ENCODE data around the gene ALG2. TPM values are rescaled to one million over a fixed set of nuclear protein-coding genes. Genes with fewer than 3 reads are reported as not detected.
"Not testable (repeated sequence)": the region's sequence is repeated elsewhere in the genome, so short reads cannot be mapped to it uniquely, and the experiment has no call there.

ALG2 gene
- polyA plus RNA-seq, 1 of the 3 experiments (the other 2 are of a cell fraction), result 31.6 TPM

DNA sequence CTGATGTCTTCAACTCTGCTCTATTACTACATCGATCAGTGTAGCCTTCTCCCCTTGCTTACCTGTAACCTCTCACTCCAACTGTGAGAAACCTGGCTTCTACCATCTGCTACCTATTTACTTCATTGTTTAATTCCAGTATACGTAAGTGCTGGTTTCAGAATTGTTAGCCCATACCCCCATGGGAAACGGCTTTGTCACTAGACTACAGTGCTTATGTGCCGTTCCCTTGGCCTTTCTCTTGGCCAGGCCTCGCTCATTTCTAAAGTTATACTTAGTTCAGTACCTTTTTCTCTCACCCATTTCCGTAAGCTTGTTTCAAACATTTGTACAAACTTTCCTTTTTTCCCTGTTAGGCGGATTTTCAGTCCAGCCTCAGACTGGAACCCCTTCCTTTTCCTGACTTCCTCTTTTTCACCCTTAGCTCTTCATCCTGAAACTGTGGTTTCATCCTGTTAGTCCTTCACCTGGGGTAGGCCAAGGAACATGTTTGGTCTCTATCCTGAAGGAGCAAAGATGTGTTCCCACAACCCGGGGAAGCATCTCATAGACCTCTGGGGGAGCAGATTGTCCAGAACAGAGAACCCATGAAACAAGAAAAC, 21.7 kb downstream of the ALG2 start:
- Histone ChIP-seq H2AFZ (ENCODE audit: low read depth) (no peak overlapping the region), H3K9me3 (no peaks in the 10 kb centered on the region), H3K27me3 (ENCODE audit: insufficient read depth) (no peaks in the 10 kb centered on the region), H3K4me1 (ENCODE audit: control insufficient read depth in 1 of 2, insufficient read depth in 2 of 2, low read depth in 1 of 2, low read length in 1 of 2) (no peaks in the 10 kb centered on the region; a peak in 1 of 4 replicates), H3K9ac (no peak overlapping the region), H3K27ac (ENCODE audit: low read depth in 2 of 2, low read length in 1 of 2) (no peak overlapping the region), H4K20me1 (ENCODE audit: insufficient read depth) (no peaks in the 10 kb centered on the region), H3F3A (replicated peaks; ENCODE audit: insufficient read depth) (no peaks in the 10 kb centered on the region), H3K9me2 (no peaks in the 10 kb centered on the region), H3K36me3 (replicated peaks in 1 of 2; ENCODE audit: control insufficient read depth in 1 of 2, insufficient read depth in 2 of 2, low read length in 1 of 2) (no peaks in the 10 kb centered on the region), H3K4me3 (ENCODE audit: low read depth in 2 of 2, low read length in 1 of 2) (no peak overlapping the region), H3K4me2 (no peak overlapping the region), H3K79me2 (ENCODE audit: insufficient read depth) (no peaks in the 10 kb centered on the region)
- TF ChIP-seq, protein P1, sequence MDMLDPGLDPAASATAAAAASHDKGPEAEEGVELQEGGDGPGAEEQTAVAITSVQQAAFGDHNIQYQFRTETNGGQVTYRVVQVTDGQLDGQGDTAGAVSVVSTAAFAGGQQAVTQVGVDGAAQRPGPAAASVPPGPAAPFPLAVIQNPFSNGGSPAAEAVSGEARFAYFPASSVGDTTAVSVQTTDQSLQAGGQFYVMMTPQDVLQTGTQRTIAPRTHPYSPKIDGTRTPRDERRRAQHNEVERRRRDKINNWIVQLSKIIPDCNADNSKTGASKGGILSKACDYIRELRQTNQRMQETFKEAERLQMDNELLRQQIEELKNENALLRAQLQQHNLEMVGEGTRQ (IDR thresholded peaks at IDR 0.05; ENCODE audit: borderline replicate concordance, low read depth, low read length), result no peak
- TF ChIP-seq FOXM1 (IDR thresholded peaks at IDR 0.05; ENCODE audit: low read depth) (no peak), CHD2 (IDR thresholded peaks at IDR 0.05; ENCODE audit: low read length, partially characterized antibody) (no peak), NRF1 (IDR thresholded peaks at IDR 0.05; ENCODE audit: low read depth, low read length) (no peak)
- TF ChIP-seq, protein P2, sequence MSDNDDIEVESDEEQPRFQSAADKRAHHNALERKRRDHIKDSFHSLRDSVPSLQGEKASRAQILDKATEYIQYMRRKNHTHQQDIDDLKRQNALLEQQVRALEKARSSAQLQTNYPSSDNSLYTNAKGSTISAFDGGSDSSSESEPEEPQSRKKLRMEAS (IDR thresholded peaks at IDR 0.05; ENCODE audit: low read depth), result no peak
- POLR2A ChIA-PET, result no interaction called here
- CTCF ChIA-PET, result interaction anchor here (1.0 to 1.8 kb wide), 3 partner anchors 15 to 1122 kb away, joined by 3 to 5 read pairs (median 3); no protein-coding TSS in a partner anchor
- no peak for DNase-seq
- 83% methylated on average over 8 of the region's 8 CpGs for whole genome bisulfite sequencing (ENCODE audit: low lambda C conversion rate)

DNA sequence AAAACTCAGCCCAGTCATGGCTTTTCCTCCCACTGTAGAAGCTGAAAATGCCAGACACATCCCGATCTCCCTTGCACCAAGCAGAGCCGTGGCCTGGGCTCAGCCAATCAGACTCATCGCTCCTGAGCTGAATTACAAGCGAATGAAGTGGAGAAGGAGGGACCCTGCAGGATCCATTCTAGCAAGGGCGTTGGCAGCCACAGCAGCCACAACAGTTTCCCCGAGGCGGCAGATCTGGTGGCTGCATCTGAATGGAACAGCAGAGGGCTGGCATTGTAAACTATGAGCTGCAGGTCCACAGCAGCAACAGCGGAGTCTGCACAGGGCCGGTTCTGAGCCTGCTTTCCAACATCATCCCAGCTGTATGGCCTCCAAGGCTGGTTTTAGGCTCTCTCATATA, 23.8 kb downstream of the ALG2 start:
- H3K4me1 ChIP-seq (ENCODE audit: control insufficient read depth in 1 of 2, insufficient read depth in 2 of 2, low read depth in 1 of 2, low read length in 1 of 2), result no peaks in the 10 kb centered on the region; a peak in 1 of 4 replicates
- no peak for DNase-seq
- H3F3A ChIP-seq (replicated peaks; ENCODE audit: insufficient read depth), result no peaks in the 10 kb centered on the region
- no peaks in the 10 kb centered on the region for H3K27me3 ChIP-seq (ENCODE audit: insufficient read depth)
- WGBS (ENCODE audit: low lambda C conversion rate), result 55% methylated on average over 8 of the region's 9 CpGs
- H3K79me2 ChIP-seq (ENCODE audit: insufficient read depth), result no peaks in the 10 kb centered on the region
- TF ChIP-seq GATA2 (CRISPR knock-in tag; IDR thresholded peaks at IDR 0.05), result no peak
- TF ChIP-seq MEF2A (IDR thresholded peaks at IDR 0.05; ENCODE audit: borderline replicate concordance, low read depth), result no peak
- TF ChIP-seq MXI1 (IDR thresholded peaks at IDR 0.05; ENCODE audit: low read depth, low read length), result no peak
- TF ChIP-seq FOXJ3 (CRISPR knock-in tag; IDR thresholded peaks at IDR 0.05), result no peak
- H3K4me2 ChIP-seq, result no peak overlapping the region
- H3K9me2 ChIP-seq, result no peaks in the 10 kb centered on the region
- H3K9me3 ChIP-seq, result no peaks in the 10 kb centered on the region
- no peaks in the 10 kb centered on the region for H4K20me1 ChIP-seq (ENCODE audit: insufficient read depth)
- POLR2A ChIA-PET, result interaction anchor here (1.0 kb wide), 1 partner anchor 24 kb away, joined by 4 read pairs; the partner anchor contains the start of genes ALG2 and SEC61B
- H2AFZ ChIP-seq (ENCODE audit: low read depth), result no peak overlapping the region
- no peak overlapping the region for H3K9ac ChIP-seq
- CTCF ChIA-PET, result interaction anchor here (0.6 to 3.1 kb wide), 6 partner anchors 13 to 1126 kb away, joined by 3 to 24 read pairs (median 4); no protein-coding TSS in a partner anchor
- H3K4me3 ChIP-seq (ENCODE audit: low read depth in 2 of 2, low read length in 1 of 2), result no peak overlapping the region
- no peak overlapping the region for H3K27ac ChIP-seq (ENCODE audit: low read depth in 2 of 2, low read length in 1 of 2)
- no peaks in the 10 kb centered on the region for H3K36me3 ChIP-seq (replicated peaks in 1 of 2; ENCODE audit: control insufficient read depth in 1 of 2, insufficient read depth in 2 of 2, low read length in 1 of 2)

DNA sequence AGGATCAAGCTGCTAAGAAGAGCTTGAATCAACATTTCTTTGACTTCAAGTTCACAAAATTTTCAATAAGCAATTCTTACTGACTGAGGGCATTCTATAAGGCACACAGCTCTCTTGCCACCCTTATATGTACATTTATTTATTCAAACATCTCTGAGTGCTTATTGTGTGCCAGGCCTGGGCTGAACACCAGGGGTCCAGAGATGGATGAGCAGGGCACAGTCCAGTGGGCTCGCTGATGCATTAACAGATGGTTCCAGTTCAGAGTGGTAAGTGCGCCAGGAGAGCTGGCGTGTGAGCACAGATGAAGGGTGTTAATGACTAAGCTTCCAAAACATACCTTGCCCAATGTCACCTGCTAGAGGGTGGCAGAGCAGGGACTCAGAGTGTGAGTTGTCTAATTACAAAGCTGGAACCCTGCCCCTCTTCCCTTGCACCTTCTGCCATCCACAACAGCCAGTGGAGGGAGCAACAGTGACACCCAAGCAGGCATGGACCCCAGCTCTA, 24.6 kb downstream of the ALG2 start:
- H3K9ac ChIP-seq, result no peak overlapping the region
- no peak overlapping the region for H3K4me2 ChIP-seq
- POLR2A ChIA-PET, result interaction anchor here (1.0 kb wide), 1 partner anchor 25 kb away, joined by 4 read pairs; the partner anchor contains the start of genes ALG2 and SEC61B
- CTCF ChIA-PET, result interaction anchor here (0.8 to 3.1 kb wide), 8 partner anchors 12 to 1128 kb away, joined by 3 to 24 read pairs (median 3); no protein-coding TSS in a partner anchor
- H4K20me1 ChIP-seq (ENCODE audit: insufficient read depth), result no peaks in the 10 kb centered on the region
- H3K9me2 ChIP-seq, result no peaks in the 10 kb centered on the region
- H3F3A ChIP-seq (replicated peaks; ENCODE audit: insufficient read depth), result no peaks in the 10 kb centered on the region
- DNase-seq, result no peak
- no peaks in the 10 kb centered on the region for H3K9me3 ChIP-seq
- no peak for TF ChIP-seq NRF1 (IDR thresholded peaks at IDR 0.05; ENCODE audit: low read depth, low read length)
- TF ChIP-seq, protein P3, sequence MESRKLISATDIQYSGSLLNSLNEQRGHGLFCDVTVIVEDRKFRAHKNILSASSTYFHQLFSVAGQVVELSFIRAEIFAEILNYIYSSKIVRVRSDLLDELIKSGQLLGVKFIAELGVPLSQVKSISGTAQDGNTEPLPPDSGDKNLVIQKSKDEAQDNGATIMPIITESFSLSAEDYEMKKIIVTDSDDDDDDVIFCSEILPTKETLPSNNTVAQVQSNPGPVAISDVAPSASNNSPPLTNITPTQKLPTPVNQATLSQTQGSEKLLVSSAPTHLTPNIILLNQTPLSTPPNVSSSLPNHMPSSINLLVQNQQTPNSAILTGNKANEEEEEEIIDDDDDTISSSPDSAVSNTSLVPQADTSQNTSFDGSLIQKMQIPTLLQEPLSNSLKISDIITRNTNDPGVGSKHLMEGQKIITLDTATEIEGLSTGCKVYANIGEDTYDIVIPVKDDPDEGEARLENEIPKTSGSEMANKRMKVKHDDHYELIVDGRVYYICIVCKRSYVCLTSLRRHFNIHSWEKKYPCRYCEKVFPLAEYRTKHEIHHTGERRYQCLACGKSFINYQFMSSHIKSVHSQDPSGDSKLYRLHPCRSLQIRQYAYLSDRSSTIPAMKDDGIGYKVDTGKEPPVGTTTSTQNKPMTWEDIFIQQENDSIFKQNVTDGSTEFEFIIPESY (IDR thresholded peaks at IDR 0.05; ENCODE audit: borderline replicate concordance, low read depth), result no peak
- no peak for TF ChIP-seq FOXJ3 (CRISPR knock-in tag; IDR thresholded peaks at IDR 0.05)
- H3K36me3 ChIP-seq (replicated peaks in 1 of 2; ENCODE audit: control insufficient read depth in 1 of 2, insufficient read depth in 2 of 2, low read length in 1 of 2), result no peaks in the 10 kb centered on the region
- no peak overlapping the region for H2AFZ ChIP-seq (ENCODE audit: low read depth)
- no peaks in the 10 kb centered on the region; a peak in 1 of 4 replicates for H3K4me1 ChIP-seq (ENCODE audit: control insufficient read depth in 1 of 2, insufficient read depth in 2 of 2, low read depth in 1 of 2, low read length in 1 of 2)
- H3K79me2 ChIP-seq (ENCODE audit: insufficient read depth), result no peaks in the 10 kb centered on the region
- no peak overlapping the region for H3K27ac ChIP-seq (ENCODE audit: low read depth in 2 of 2, low read length in 1 of 2)
- no peaks in the 10 kb centered on the region for H3K27me3 ChIP-seq (ENCODE audit: insufficient read depth)
- no peak overlapping the region for H3K4me3 ChIP-seq (ENCODE audit: low read depth in 2 of 2, low read length in 1 of 2)
- WGBS (ENCODE audit: low lambda C conversion rate), result 85% methylated on average over 3 of the region's 3 CpGs

DNA sequence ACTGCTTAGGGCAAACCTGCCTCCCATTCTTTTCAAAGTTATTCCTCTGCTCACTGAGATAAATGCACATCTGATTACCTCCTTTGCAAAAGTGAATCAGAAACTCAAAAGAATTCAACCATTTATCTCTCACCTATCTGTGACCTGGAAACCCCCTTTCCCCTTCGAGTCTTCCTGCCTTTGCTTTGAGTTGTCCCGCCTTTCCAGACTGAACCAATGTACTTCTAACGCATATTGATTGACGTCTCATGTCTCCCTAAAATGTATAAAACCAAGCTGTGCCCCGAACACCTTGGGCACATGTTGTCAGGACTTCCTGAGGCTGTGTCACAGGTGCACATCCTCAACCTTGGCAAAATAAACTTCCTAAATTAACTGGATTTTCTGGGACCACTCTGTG, 25.3 kb downstream of the ALG2 start:
- H3K4me1 ChIP-seq (ENCODE audit: control insufficient read depth in 1 of 2, insufficient read depth in 2 of 2, low read depth in 1 of 2, low read length in 1 of 2); DNase-seq; POLR2A ChIA-PET; H4K20me1 ChIP-seq (ENCODE audit: insufficient read depth); H3K27ac ChIP-seq (ENCODE audit: low read depth in 2 of 2, low read length in 1 of 2); H3K4me2 ChIP-seq; H3K4me3 ChIP-seq (ENCODE audit: low read depth in 2 of 2, low read length in 1 of 2); H3K27me3 ChIP-seq (ENCODE audit: insufficient read depth); H2AFZ ChIP-seq (ENCODE audit: low read depth); H3K36me3 ChIP-seq (replicated peaks in 1 of 2; ENCODE audit: control insufficient read depth in 1 of 2, insufficient read depth in 2 of 2, low read length in 1 of 2); H3F3A ChIP-seq (replicated peaks; ENCODE audit: insufficient read depth); H3K9me2 ChIP-seq; H3K9me3 ChIP-seq; H3K9ac ChIP-seq; H3K79me2 ChIP-seq (ENCODE audit: insufficient read depth): not testable (repeated sequence)
- WGBS (ENCODE audit: low lambda C conversion rate), result 65% methylated on average over 5 of the region's 5 CpGs
- CTCF ChIA-PET, result interaction anchor here (1.0 to 3.1 kb wide), 3 partner anchors 11 to 1128 kb away, joined by 3 to 24 read pairs (median 3); no protein-coding TSS in a partner anchor
